SK-N-SH treated with all-trans-retinoic acid at 6 μM for 48 hours (cell line): ENCODE results near the gene LRRC15.

Experiments
- ARNTL ChIP-seq: fragments of 450-650 bp; formaldehyde crosslinking; IDR thresholded peaks from 2 replicates; pipeline ENCODE4 v1.5.0; 2020; ENCODE audit warnings: low read depth, mild to moderate bottlenecking, moderate library complexity, borderline replicate concordance
- GLIS3 ChIP-seq: fragments of 250-450 bp; sonication (Bioruptor Pico); IDR thresholded peaks from 2 replicates; pipeline ENCODE4 v1.5.0; 2020; ENCODE audit warnings: mild to moderate bottlenecking, moderate library complexity
- ISL1 ChIP-seq: fragments of 250-450 bp; sonication (Bioruptor Pico); IDR thresholded peaks from 2 replicates; pipeline ENCODE4 v2.1.2; 2022; ENCODE audit warnings: mild to moderate bottlenecking, moderate library complexity
- OSR1 ChIP-seq: fragments of 250-450 bp; sonication (Bioruptor Pico); IDR thresholded peaks from 2 replicates; pipeline ENCODE4 v1.8.0; 2022; ENCODE audit warnings: moderate library complexity, mild to moderate bottlenecking, inconsistent platforms
- PPARA ChIP-seq: fragments of 250-450 bp; sonication (Bioruptor Pico); IDR thresholded peaks from 2 replicates; pipeline ENCODE4 v1.5.0; 2020; ENCODE audit warnings: mild to moderate bottlenecking, borderline replicate concordance
- RARB ChIP-seq: fragments of 250-450 bp; sonication (Bioruptor Pico); IDR thresholded peaks from 2 replicates; pipeline ENCODE4 v1.8.0; 2021; ENCODE audit warnings: mild to moderate bottlenecking, moderate library complexity
- TOX ChIP-seq: fragments of 250-450 bp; sonication (Bioruptor Pico); IDR thresholded peaks from 2 replicates; pipeline ENCODE4 v1.8.0; 2021; ENCODE audit warnings: mild to moderate bottlenecking, moderate library complexity, borderline replicate concordance
- TSHZ2 ChIP-seq: fragments of 250-450 bp; sonication (Bioruptor Pico); IDR thresholded peaks from 2 replicates; pipeline ENCODE4 v1.5.0; 2020; ENCODE audit warnings: mild to moderate bottlenecking, moderate library complexity
- ZFP3 ChIP-seq: fragments of 250-450 bp; sonication (Bioruptor Pico); IDR thresholded peaks from 2 replicates; pipeline ENCODE4 v1.5.0; 2020; ENCODE audit warnings: mild to moderate bottlenecking, moderate library complexity
- ZFP30 ChIP-seq: fragments of 450-650 bp; formaldehyde crosslinking; IDR thresholded peaks from 2 replicates; pipeline ENCODE4 v1.5.0; 2022; ENCODE audit warnings: mild to moderate bottlenecking, moderate library complexity
- ZNF565 ChIP-seq: fragments of 450-650 bp; formaldehyde crosslinking; conservative IDR thresholded peaks from 2 replicates; pipeline ENCODE4 v1.5.0; 2020; ENCODE audit warnings: low read depth, mild to moderate bottlenecking, moderate library complexity
- ZNF70 ChIP-seq: fragments of 450-650 bp; formaldehyde crosslinking; IDR thresholded peaks from 2 replicates; pipeline ENCODE4 v1.5.0; 2020; ENCODE audit warnings: mild to moderate bottlenecking, moderate library complexity
- TF ChIP-seq, protein P1 (sequence below): fragments of 250-450 bp; sonication (Bioruptor Pico); IDR thresholded peaks from 2 replicates; pipeline ENCODE4 v1.5.1; 2020; ENCODE audit warnings: low read depth, mild to moderate bottlenecking, moderate library complexity

GRCh38 chr3:194330579-194330978 is 39.0 kb downstream of the LRRC15 start:
- TF ChIP-seq ZNF565 (no peak), ZNF70 (CRISPR knock-in tag) (no peak), TOX (CRISPR knock-in tag) (no peak), ARNTL (CRISPR knock-in tag) (no peak), ZFP30 (CRISPR knock-in tag) (no peak), OSR1 (CRISPR knock-in tag) (no peak), ISL1 (CRISPR knock-in tag) (no peak), TSHZ2 (no peak), RARB (CRISPR knock-in tag) (no peak), GLIS3 (CRISPR knock-in tag) (no peak), PPARA (CRISPR knock-in tag) (no peak), ZFP3 (CRISPR knock-in tag) (no peak)
- TF ChIP-seq, protein P1, sequence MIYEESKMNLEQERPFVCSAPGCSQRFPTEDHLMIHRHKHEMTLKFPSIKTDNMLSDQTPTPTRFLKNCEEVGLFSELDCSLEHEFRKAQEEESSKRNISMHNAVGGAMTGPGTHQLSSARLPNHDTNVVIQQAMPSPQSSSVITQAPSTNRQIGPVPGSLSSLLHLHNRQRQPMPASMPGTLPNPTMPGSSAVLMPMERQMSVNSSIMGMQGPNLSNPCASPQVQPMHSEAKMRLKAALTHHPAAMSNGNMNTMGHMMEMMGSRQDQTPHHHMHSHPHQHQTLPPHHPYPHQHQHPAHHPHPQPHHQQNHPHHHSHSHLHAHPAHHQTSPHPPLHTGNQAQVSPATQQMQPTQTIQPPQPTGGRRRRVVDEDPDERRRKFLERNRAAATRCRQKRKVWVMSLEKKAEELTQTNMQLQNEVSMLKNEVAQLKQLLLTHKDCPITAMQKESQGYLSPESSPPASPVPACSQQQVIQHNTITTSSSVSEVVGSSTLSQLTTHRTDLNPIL (CRISPR knock-in tag): no peak
